AG04449 (cell line): Measurements from ENCODE around the gene ERMARD.

ENCODE experiments used
- CTCF ChIA-PET: fragments of 350-600 bp; formaldehyde crosslinking; extraction: SDS; loops from one replicate; lab custom pipeline; 2021; ENCODE audit warnings: antibody characterized with exemption; lab: Yijun Ruan, JAX
- POLR2A ChIA-PET: fragments of 400-600, 350-600 bp; formaldehyde crosslinking; extraction: SDS; loops from one replicate; lab custom pipeline; 2020; ENCODE audit warnings: antibody characterized with exemption, inconsistent platforms; lab: Yijun Ruan, JAX
- DNase-seq: peaks from one replicate; pipeline ENCODE4 v3.0.0-alpha.2; 2010; ENCODE audit warnings: low read depth, low spot score
- H3K4me3 ChIP-seq: 2 replicates; pipeline ENCODE4 v1.5.1; 2011; ENCODE audit warnings: low read depth, mild to moderate bottlenecking, control low read depth, low read length
- TF ChIP-seq, protein P1 (sequence below): IDR thresholded peaks from one replicate; pipeline ENCODE4 v1.5.1; 2011; ENCODE audit warnings: mild to moderate bottlenecking, moderate library complexity, low read length, control low read depth, inconsistent platforms; ENCODE audit not compliant: insufficient read depth; ENCODE audit errors: missing control alignments

ERMARD gene

DNA sequence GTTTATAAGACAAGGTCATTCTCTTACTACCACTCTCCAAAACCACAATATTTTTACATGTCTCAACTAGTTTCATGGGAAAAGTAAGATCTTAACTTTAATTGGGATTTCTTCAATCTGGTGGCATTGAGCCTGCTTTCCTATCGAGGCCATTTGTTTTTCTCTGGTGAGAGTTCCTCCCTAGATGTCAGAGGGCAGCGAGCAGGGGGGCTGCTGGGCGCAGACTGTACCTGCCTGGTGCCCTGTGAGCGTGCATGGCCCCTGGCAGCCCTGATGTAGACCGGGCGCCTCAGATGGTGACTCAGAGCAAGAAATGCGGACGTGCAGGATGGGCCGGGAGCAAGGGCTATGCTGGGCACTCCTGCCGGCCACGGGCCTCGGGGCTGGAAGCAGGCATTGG lies 27.2 kb downstream of the ERMARD start:
- ChIA-PET POLR2A (no interaction called here), CTCF (interaction anchor here (0.9 kb wide), 1 partner anchor 11 kb away, joined by 3 read pairs; no protein-coding TSS in a partner anchor)
- H3K4me3 ChIP-seq: no peak overlapping the region
- DNase-seq: no peak
- TF ChIP-seq, protein P1, sequence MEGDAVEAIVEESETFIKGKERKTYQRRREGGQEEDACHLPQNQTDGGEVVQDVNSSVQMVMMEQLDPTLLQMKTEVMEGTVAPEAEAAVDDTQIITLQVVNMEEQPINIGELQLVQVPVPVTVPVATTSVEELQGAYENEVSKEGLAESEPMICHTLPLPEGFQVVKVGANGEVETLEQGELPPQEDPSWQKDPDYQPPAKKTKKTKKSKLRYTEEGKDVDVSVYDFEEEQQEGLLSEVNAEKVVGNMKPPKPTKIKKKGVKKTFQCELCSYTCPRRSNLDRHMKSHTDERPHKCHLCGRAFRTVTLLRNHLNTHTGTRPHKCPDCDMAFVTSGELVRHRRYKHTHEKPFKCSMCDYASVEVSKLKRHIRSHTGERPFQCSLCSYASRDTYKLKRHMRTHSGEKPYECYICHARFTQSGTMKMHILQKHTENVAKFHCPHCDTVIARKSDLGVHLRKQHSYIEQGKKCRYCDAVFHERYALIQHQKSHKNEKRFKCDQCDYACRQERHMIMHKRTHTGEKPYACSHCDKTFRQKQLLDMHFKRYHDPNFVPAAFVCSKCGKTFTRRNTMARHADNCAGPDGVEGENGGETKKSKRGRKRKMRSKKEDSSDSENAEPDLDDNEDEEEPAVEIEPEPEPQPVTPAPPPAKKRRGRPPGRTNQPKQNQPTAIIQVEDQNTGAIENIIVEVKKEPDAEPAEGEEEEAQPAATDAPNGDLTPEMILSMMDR: no peak

DNA sequence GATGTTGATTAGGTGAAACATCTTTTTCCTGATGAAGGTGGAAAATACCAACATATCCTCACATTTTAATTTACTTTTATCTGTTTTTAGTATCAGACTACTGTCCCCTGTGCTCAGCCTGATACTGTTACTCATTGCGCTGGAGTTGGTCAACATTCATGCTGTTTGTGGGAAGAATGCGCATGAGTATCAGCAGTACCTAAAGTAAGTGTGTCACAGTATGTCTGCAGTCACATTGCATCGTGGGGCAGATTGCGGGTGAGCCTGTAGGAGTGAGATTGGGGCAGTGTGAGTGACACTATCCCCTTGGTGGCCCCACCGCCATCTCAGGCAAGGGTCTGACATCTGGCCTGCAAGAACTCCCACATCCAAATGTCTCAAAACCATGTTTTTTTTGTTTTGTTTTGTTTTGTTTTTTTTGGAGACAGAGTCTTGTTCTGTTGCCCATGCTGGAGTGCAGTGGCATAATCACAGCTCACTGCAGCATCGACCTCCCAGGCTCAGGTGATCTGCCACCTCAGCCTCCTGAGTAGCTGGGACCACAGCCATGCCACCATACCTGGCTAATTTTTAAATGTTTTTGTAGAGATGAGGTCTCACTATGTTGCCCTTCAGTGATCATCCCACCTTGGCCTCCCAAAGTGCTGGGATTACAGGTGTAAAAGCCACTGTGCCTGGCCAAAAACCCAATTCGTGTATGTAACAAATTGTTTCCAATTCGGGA lies 27.8 kb downstream of the ERMARD start:
- no peak for DNase-seq
- TF ChIP-seq, protein P1: no peak
- no peak overlapping the region for H3K4me3 ChIP-seq
- CTCF ChIA-PET: interaction anchor here (1.2 kb wide), 1 partner anchor 10 kb away, joined by 8 read pairs; no protein-coding TSS in a partner anchor
- POLR2A ChIA-PET: no interaction called here

DNA sequence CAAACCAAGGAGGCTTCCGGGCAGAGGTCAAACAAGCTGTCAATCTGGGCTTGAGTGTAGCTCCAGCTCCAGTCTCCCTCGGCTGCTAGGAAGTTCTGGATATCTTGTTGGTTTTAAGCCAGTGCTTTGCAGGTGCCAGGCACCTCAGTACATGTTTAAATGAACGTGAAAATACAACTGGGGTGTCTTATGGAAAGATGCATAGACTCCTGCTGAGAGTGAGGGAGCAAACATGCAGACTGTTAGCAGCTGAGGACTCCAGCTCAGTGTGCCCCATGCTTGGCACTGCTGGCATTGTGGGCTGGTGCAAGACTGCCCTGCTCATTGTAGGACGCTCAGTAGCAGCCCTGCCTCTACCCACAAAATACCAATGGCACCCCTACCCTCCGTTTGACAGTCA lies 28.5 kb downstream of the ERMARD start:
- no peak for DNase-seq
- H3K4me3 ChIP-seq: no peak overlapping the region
- TF ChIP-seq, protein P1: no peak
- CTCF ChIA-PET: interaction anchor here (1.2 kb wide), 1 partner anchor 10 kb away, joined by 8 read pairs; no protein-coding TSS in a partner anchor
- POLR2A ChIA-PET: no interaction called here

DNA sequence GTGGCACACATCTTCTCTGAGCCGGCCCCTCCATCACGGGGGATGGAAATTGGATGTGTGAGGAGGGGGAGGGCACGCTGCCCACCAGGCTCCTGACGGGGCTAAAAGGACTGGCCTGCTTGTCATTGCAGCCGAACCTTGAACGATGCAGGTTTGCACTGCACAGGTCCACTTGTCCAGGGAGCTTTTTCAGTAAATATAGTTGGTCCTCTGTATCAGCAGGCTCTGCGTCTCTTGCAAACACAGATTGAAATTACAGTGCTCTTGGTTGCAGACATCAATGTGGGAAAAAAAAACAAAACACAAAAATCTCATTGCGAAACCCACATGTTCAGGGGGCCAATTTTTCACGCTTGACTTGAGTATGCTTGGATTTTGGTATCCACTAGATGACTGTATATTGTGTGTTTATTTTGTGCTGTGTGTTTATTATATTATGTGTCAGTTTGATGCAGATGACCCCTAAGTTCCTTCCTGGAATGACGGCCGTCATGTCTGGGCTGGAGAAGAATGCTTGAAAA lies 29.2 kb downstream of the ERMARD start:
- H3K4me3 ChIP-seq: no peak overlapping the region
- POLR2A ChIA-PET: no interaction called here
- CTCF ChIA-PET: interaction anchor here (1.2 kb wide), 1 partner anchor 9 kb away, joined by 8 read pairs; no protein-coding TSS in a partner anchor
- DNase-seq: no peak
- TF ChIP-seq, protein P1: no peak

DNA sequence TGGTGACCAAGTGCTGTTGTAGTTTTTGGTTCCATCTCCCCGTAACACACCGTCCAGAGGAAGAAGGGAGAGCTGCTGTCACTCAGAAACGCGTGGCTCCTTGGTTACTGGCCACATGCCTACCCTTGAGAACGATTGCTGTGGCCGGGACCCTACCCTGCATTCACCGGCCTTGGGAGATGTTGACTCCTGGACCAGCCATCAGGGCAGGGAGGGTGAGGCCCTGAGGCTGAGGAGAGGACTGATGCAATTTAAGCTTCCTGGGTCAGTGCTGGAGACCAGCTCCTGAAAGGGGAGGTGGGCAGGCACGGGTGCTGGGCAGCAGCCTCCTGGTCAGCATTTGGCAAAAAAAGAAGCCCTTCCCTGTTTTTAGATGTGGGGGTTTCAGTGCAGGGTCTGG lies 31.5 kb downstream of the ERMARD start:
- TF ChIP-seq, protein P1: no peak
- CTCF ChIA-PET: no interaction called here
- no peak for DNase-seq
- H3K4me3 ChIP-seq: no peak overlapping the region
- POLR2A ChIA-PET: no interaction called here

DNA sequence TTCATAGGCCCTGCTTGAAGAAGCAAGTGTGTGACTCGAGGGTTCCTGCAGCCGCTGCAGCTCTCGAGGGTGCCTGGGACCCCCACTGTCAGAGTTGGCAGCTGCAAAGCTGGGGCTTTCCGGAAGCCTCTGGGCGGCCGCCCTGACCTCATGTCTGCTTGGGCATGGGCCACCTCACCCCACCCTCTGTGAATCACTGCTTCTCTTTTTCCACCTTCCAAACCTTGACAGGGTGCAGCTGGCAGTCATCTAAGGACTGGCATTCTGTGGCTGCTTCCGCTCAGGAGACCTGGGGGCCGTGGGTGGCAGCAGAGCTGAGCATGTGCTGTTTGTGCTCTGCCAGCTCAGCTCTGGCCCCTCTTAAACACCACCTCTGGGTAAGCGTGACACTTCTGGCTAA lies 32.0 kb downstream of the ERMARD start:
- TF ChIP-seq, protein P1: no peak
- POLR2A ChIA-PET: no interaction called here
- CTCF ChIA-PET: no interaction called here
- DNase-seq: no peak
- H3K4me3 ChIP-seq: no peak overlapping the region
